Right ventricle myocardium superior (tissue), 1 donor: Measurements from ENCODE around the gene CES2. TPM values are rescaled to one million over a fixed set of nuclear protein-coding genes. Genes with fewer than 3 reads are reported as not detected.

Source experiments
- ATAC-seq: fragments of 200-7000 bp; cut with Tn5 transposase; one replicate; pipeline ENCODE4 v1.9.1; 2020; ENCODE audit warnings: mild to moderate bottlenecking; ENCODE audit not compliant: poor library complexity
- DNase-seq: peaks from one replicate; pipeline ENCODE4 v3.0.0-alpha.2; 2020
- intact Hi-C: fragments of 100-400 bp; cut with DNase I; formaldehyde crosslinking; loops from one replicate; pipeline ENCODE4 v1.11.2; 2022
- total RNA-seq: library from RNA; stranded (reverse); fragmentation: NEBNext Ultra II Directional; extraction: Animal tissue kit (Norgen Biotek cat#: 25700); gene quantifications from one replicate; pipeline ENCODE4 v1.2.1, GENCODE V29; 2021
- donor health status: DM: no; HTN: yes; CAD: no; lungs with severe emphysema.

Gene CES2
- total RNA-seq, 1 donor from 2014 or later, result 114 TPM

- intact Hi-C loops, result no loop called here
- DNase-seq, result no peak
- ATAC-seq, result no peak
Observed at GRCh38 chr16:66913711-66914110, 21.6 kb upstream of the CES2 start.

GRCh38 chr16:66914541-66914940, 20.8 kb upstream of the CES2 start:
- no peak for ATAC-seq
- intact Hi-C loops, result no loop called here
- DNase-seq, result no peak

DNA sequence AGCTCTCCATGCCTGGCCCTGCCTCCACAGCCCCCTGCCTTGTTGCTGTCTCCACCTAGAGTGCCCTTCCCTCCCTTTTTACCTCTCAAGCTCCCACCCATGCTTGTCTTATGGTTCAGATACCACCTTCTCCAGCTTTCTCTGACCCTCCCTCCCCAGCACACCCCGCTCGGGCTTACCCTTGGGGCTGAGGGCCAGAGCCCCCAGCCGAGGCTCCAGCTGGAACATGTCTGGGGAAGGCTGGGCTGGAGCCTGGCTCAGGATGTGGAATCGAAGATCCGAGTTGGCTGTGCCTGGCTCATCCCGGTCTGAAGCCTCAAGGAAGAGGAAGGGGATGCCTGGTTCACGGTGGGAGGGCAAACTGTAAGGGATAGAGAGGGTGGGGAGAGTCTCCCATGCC, 20.3 kb upstream of the CES2 start:
- no peak for ATAC-seq
- intact Hi-C loops, result no loop called here
- DNase-seq, result peak; percentile 13

GRCh38 chr16:66916518-66916917, 18.8 kb upstream of the CES2 start:
- ATAC-seq, result no peak
- no peak for DNase-seq
- intact Hi-C loops, result no loop called here

GRCh38 chr16:66917741-66918140, 17.6 kb upstream of the CES2 start:
- DNase-seq, result no peak
- intact Hi-C loops, result no loop called here
- no peak for ATAC-seq

GRCh38 chr16:66918355-66918754, 17.0 kb upstream of the CES2 start:
- DNase-seq, result no peak
- intact Hi-C loops, result no loop called here
- ATAC-seq, result no peak

DNA sequence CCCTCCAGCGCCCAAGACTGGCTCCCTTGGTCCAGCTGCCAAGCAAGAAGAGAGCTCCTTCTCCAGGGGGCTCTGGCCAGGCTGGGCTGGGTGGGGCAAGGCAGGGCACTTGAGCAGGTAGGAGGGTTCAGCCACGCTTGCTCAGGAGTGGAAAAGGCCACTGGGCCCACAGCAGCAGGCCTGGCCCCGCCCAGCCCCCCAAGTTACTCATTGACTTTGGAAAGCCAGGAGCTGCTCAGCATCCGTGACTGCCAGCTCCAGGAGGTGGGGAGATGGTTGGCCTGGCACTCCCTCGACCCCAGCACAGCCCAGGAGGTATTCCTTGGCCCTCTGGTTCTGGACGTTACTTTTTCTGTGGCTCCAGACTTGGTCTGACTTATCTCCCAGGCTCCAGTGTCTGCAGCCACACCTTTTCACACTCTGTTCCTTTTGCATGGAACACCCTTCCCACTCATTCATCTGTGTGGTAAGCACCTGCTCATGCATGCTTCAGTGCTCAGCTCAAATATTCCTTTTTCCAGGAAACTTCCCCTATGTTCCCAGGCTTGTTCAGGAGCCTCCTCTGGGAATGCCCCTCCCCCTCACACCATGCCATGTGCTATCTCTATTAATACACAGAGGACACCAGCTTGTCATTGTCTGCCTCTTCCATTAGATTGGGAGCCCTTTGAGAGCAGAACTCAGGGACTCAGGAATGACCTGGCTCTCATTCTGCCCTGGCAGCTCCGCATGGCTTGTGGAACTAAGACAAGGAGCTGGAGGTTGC, 16.3 kb upstream of the CES2 start, which contains the start of gene CDH16:
TSS of gene CDH16 (minus strand) at position 83 of the 766 bp plus-strand sequence. CDS start 820 bp downstream, outside the sequence.
- DNase-seq (no peak), ATAC-seq (peak; percentile 19)
- intact Hi-C loops, result no loop called here

DNA sequence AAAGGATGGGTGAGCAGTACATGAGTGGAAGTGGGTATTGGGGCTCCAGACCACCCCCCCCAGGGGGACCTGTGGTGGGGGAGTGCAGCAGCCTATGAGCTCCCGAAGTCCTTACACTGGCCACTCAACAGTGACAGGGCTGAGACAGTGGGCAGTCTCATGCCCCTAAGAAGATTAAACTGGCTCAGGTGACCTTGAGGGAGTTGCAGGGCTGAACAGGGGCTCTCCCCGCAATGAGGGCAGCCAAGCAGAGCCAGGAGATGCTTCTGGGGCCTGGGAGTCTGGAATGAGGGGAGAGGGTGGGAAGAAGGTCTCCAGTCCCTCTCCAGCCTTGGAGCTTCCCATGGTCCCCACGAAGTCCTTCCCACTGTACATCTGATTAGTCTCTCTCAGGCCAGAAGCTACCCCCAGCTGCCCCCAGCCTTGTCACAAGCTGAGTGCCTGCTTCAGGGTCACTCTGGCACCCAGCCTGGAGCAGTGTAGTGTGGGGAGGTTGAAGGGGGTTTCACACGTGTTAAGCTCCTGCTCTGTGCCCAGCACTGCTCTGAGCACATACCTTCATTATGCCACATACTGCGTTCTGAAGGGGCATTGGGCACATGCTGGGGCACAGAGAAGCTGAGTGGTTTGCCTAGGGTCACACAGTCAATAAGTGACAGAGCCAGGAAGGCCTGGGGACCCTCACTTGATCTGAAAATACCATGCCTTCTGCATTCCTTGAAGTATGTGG, 15.6 kb upstream of the CES2 start:
- intact Hi-C loops, result no loop called here
- no peak for DNase-seq
- ATAC-seq, result no peak

- ATAC-seq (no peak), DNase-seq (no peak)
- intact Hi-C loops, result no loop called here
Observed at GRCh38 chr16:66920299-66920590, 15.1 kb upstream of the CES2 start.

DNA sequence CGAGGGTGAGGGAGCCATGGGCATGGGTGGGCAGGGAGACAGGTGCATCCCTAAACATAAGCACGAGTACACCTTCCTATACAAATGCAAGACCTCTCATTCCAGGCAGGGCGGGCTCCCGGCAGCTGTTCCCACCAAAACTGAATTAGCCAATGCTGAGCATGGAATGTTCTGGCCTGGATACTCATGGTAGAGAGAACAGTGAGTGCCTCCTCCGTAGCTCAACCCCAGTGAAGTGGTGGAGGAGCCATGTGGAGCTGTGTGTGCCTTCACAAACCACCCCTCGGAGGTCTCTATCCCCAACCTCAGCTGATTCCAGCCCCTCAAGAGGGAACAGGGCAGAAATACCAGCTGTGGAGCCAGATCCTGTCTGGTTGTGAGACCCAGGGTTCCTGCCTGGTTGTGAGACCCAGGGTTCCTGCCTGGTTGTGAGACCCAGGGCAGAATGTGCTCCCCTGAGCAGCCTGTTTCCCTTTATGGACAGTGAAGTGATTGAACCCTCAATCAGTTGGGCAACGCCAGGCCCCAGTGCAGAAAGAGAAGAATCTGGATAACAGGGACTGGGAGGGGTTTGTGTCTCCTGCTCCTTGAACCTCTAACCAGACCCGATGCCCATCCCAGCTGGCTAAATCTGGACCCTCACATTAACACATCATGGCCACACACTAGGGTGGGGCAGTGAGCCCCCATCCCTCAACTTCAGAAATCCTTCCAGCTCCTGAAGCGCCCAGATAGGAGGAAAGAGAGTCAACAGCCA, 14.2 kb upstream of the CES2 start:
- ATAC-seq (peak; percentile 17), DNase-seq (no peak)
- intact Hi-C loops, result no loop called here

DNA sequence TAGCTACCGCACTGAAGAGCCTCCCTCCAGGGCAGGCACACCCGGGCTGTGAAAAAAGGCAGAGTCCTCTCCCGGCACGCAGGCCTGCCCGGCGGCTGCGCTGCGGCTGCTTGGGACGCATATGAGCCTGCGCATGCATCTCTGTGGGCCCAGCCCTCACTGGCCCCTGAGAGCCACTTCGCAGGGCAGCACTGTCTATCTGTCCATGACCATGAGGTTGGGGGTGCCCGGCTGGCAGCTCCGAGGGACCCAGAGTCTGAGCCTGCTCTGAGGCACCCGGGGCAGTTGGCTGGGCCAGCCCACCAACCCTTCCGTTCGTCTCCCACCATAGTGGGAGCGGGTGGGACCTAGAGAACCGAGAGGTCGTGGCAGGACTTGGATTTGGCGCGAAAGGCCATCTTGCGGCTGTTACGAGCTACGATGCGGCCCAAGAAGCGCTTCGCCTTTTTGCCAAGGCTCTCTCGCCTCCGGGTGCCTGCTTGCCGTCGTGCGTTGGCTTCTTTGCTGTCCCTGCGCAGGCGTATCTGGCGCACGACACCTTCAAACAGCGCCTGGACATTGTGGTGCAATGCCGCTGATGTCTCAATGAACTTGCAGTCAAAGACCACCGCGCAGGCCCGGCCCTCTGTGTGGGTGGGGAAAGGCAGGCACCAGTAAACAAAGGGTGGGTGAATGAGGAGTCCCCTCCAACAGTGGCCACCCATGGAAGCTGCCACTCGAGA, 13.4 kb upstream of the CES2 start:
- intact Hi-C loops, result loop anchor here (2.0 kb wide), 1 partner anchor 15 kb away; no protein-coding TSS in a partner anchor
- no peak for ATAC-seq
- DNase-seq, result no peak

DNA sequence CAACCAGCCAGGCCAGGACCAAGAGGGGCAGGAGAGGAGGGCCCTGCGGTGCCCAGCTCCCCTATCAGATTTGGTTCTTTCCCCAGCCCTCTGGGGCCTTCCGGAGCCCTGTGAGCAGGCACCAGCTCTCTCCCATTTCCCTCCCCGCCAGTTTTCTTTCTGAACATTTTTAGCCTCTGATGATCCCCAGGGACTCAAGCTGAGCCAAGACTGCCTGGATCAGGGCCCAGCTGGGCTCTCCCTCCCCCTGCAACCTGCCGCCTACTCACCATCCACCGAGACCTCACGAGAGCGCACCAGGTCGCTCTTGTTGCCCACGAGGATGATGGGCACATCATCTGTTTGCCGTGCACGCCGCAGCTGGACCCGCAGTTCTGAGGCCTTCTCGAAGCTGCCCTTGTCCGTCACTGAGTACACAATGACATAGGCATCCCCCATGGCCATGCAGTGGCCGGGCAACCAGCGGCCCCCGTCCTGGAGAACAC, 12.0 kb upstream of the CES2 start:
- ATAC-seq, result peak; percentile 34
- intact Hi-C loops, result loop anchor here (2.0 kb wide), 1 partner anchor 16 kb away; no protein-coding TSS in a partner anchor
- DNase-seq, result peak; percentile 75

GRCh38 chr16:66923866-66924265, 11.4 kb upstream of the CES2 start:
- intact Hi-C loops, result loop anchor here (2.0 kb wide), 1 partner anchor 17 kb away; no protein-coding TSS in a partner anchor
- no peak for DNase-seq

GRCh38 chr16:66924527-66925321, 10.6 kb upstream of the CES2 start:
- DNase-seq, result no peak
- peak; percentile 32 for ATAC-seq
- intact Hi-C loops, result no loop called here

More at GRCh38 chr16:66923866-66924265, 11.4 kb upstream of the CES2 start:
- peak; percentile 1 for ATAC-seq

DNA sequence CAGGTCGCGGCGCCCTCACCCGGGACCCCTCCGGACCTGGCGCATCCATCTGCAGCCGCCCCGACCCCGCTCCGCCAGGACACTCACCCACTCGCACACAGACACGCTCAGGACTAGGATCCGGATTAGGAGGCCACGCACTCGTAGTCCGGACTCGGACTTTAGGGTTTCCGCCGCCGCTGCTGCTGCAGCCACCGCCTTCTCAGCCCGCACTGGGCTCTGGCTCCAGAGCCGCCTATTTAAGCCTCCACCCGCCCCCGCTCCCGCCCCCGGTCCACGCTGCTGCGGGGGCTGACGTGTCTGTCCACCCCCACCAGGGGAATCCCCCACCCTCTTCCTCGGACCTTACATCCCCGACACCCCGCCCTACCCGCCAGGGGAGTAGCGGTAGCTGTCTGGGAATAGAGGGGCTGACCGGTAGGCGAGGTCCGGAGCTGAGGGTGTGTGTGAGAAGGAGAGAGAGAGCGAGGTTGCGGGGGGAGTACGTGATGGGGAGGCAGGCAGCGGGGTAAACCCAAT, 9.9 kb upstream of the CES2 start, which contains the start of gene RRAD:
TSS of gene RRAD (minus strand) at position 214 of the 519 bp plus-strand sequence. CDS start 356 bp downstream, outside the sequence.
- intact Hi-C loops, result no loop called here
- DNase-seq, result peak; percentile 76
- ATAC-seq, result peak; percentile 41

- DNase-seq (peak; percentile 74), ATAC-seq (peak; percentile 58)
- intact Hi-C loops, result no loop called here
Observed at GRCh38 chr16:66926171-66926947, 9.0 kb upstream of the CES2 start.

GRCh38 chr16:66926961-66927436, 8.3 kb upstream of the CES2 start:
- ATAC-seq (peak; percentile 10), DNase-seq (no peak)
- intact Hi-C loops, result no loop called here
